Suprapubic skin (tissue), 3 donors: ENCODE data around the gene PHF1.

Experiments
- POLR2AphosphoS5 ChIP-seq, 3 donors: sonication (generic); formaldehyde crosslinking; IDR thresholded peaks; one replicate each; pipeline ENCODE4 v1.6.1; 2017; ENCODE audit warnings: antibody characterized with exemption in 3 of 3
- TF ChIP-seq, protein P1 (sequence below), 2 donors: fragments of 200-600 bp in 1 of 2; fragments of 450-650 bp in 1 of 2; sonication (generic) in 1 of 2; IDR thresholded peaks; one replicate each; pipeline ENCODE4 v1.5.1; 2016 to 2019; ENCODE audit warnings: antibody characterized with exemption in 2 of 2, mild to moderate bottlenecking in 1 of 2, moderate library complexity in 1 of 2

GRCh38 chr6:33390767-33391277 lies 20.0 kb upstream of the PHF1 start:
- TF ChIP-seq, protein P1, sequence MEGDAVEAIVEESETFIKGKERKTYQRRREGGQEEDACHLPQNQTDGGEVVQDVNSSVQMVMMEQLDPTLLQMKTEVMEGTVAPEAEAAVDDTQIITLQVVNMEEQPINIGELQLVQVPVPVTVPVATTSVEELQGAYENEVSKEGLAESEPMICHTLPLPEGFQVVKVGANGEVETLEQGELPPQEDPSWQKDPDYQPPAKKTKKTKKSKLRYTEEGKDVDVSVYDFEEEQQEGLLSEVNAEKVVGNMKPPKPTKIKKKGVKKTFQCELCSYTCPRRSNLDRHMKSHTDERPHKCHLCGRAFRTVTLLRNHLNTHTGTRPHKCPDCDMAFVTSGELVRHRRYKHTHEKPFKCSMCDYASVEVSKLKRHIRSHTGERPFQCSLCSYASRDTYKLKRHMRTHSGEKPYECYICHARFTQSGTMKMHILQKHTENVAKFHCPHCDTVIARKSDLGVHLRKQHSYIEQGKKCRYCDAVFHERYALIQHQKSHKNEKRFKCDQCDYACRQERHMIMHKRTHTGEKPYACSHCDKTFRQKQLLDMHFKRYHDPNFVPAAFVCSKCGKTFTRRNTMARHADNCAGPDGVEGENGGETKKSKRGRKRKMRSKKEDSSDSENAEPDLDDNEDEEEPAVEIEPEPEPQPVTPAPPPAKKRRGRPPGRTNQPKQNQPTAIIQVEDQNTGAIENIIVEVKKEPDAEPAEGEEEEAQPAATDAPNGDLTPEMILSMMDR (IDR thresholded peaks at IDR 0.05), result no peak
- no peak for TF ChIP-seq POLR2AphosphoS5 (IDR thresholded peaks at IDR 0.05)
